Astrocyte of the hippocampus (primary cell): ENCODE measurements around the gene EGFL7.
"Not testable (repeated sequence)": the region's sequence is repeated elsewhere in the genome, so short reads cannot be mapped to it uniquely, and the experiment has no call there.

Experiments
- DNase-seq: peaks from one replicate; pipeline ENCODE4 v3.0.0; 2011; ENCODE audit warnings: low read depth, low spot score

Gene EGFL7

DNA sequence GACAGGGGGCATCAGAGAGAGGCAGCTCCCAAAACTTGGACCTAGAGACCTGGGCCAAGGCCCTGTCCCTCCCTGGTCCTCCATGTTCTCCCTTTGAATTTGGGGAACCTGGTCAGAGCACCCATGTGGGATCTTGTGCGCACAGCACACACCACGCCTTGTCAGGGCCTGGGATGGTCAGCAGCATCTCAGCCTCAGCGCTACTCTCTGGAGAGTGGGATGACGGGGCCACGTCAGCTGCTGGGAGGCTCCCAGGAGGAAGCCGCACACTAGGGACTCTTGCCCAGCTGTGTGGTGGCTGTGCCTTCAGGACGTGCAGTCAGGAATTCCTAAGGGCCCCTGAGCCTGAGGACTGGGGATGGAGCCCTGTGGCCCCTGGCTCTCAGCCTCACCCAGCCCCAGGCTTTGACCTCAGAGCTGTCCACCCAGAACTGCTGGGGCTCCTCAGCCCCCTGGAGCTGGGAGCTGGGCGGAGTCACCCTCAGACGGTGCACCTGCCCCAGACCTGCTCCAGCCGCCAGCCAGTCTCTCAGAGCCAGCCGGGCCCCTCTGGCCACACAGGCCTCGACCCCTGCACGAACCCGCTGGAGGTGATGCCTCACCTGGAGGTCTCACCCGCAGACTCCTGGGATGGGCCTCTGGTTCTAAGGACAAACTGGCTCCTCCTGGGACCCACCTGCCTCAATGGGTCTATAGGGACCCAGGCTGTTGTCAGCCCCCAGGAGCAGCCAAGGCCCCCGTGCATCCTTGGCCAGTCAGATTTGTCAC, 38.3 kb upstream of the EGFL7 start:
- DNase-seq, result no peak

DNA sequence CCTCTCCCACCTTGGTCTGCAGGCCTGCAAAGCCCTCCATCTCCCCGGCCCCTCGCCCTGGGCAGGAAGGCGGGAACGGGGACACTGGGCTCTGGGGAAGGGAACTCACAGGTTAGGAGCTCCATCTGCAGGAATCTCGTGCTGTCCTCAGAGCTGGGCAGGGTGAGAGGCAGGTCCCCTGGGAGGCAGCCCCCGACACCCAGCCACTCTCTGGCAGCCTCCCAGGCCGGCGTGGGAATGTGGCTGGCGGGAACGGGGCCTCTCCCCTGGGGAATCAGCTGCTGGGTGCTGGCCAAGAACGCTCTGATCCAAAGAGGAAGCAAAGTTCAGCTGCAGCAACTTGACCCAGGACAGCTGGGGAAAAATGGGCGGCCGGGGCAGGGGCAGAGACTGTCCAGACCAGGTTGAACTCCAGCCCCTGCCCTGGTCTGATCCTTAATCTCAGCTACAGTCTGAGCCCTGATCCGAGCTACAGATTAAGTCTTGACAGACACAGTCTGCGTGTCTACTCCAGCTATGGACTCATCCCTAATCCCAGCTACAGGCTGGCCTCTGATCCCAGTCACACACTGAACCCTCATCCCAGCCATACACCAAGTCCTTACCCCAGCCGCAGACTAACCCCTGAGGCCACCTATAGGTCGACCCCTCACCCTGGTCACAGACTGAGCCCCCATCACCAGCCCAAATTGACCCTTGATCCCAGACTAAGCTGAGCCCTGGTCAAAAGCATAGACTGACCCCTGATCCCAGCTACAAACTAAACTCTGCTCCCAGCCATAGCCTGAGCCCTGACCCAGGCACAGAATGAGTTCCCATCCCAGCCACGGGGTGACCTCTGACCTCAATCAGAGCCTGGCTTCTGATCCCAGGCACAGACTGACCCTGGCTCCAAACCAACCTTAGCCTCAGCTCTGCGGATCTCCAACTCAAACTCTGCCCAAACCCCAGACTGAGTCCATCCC, 37.3 kb upstream of the EGFL7 start:
- DNase-seq, result peak; percentile 80

DNA sequence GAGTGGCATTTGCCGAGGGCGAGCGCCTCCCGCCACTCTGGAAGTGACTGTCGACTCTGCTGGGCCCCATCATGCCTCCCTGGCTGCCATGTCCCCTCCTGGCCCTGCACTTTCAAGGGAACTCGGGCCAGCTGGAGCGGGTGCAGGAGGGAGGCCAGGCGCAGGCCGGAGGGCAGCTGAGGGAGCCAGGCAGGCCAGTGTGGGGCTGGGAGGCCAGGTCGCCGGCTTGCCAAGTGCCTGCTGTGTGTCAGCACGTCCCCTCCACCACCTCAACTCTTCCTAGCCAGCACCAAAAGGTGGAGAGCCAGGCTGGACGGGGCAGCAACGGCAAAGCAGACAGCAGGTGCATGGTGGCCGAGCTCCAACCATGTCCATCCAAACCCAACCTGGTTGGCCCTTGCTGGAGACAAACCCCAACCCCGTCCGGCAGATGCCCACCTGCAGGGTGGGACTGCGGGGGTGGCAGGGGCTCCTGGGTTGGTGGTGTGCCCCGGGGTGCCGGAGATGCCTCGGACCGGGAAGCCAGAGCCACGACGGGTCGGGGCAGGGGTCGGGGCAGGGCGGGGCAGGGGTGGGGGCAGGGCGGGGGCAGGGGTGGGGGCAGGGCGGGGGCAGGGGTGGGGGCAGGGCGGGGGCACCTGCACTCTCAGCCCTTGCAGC, 36.5 kb upstream of the EGFL7 start:
- DNase-seq, result no peak

DNA sequence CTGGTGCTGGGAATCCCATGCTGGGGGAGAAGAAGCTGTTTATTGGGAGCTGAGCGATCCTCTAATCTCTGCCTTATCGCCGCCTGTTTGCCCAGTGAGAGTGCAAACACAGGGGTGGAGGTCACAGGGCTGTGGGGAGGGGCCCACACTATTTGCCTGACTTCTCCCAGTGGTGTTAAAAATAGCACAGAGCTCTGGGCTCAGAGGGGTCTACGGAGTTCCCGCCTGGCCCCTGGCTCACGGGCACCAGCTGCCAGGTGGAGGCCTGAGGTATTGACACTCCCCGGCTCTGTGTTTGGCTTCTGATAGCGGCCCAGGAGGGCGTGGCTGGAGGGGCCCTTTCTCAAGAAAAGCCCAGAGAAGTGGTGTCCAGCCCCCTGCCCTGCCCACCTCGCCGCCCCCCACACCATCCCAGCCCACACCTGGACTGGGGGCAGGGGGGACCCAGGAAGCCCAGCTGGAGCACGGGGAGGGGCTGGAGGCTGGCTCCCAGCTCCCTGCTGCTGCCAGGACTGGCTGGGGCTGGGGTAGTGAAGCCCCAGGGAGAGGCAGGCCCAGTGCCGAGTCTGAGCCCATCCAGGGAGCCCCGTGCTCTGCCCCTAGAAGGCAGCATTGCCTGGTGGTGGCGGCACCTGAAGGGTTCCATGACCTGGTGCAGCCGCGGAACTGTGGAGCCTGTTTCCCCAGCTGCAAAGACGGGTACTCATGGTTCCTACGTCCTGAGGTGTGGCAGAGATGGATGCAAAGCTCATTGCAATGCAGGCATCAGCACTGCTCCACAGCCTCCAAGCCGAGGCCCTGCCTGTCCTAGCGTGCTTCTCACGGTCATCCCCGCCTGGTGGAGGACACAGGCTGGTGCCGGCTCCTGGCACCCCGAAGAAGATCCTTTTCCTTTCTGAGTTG, 35.7 kb upstream of the EGFL7 start:
- DNase-seq, result no peak

DNA sequence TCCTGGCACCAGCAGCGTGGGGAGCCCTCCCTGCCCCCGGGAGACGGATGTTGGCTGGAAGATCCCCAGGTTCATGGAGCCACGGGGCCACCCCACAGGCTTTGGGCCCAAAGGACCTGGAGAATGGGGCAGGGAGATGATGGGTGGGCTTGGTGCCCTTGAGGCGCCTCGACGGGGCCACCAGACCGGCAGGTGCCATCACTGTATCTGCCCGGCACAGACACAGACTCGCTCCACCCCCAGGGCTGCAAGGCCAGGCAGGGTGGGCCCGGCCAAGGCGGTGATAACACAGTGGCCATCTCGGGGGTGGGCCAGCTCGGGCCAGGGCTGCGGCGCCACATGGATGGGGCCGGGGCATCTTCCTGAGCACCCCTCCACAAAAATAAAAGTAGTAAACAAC, 35.0 kb upstream of the EGFL7 start:
- DNase-seq, result no peak

DNA sequence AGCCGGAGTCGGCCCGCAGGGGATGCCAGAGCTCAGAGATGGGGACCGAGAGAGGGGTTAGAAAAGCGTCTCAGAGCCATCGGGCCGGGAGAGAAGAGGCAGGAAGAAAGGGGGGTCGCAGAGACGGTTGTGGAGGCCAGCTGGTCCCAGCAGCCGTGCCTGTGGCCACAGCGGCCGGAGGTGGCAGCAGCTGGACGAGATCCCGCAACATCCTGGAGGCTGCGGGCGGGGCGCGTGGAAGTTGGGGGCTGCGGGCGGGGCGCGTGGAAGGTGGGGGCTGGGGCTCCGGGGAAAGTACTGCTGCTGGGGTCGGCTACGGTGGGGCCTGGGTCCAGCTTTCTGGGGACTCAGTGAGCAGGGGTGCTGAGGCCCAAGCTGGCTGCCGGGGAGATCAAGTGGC, 34.4 kb upstream of the EGFL7 start:
- DNase-seq, result no peak

DNA sequence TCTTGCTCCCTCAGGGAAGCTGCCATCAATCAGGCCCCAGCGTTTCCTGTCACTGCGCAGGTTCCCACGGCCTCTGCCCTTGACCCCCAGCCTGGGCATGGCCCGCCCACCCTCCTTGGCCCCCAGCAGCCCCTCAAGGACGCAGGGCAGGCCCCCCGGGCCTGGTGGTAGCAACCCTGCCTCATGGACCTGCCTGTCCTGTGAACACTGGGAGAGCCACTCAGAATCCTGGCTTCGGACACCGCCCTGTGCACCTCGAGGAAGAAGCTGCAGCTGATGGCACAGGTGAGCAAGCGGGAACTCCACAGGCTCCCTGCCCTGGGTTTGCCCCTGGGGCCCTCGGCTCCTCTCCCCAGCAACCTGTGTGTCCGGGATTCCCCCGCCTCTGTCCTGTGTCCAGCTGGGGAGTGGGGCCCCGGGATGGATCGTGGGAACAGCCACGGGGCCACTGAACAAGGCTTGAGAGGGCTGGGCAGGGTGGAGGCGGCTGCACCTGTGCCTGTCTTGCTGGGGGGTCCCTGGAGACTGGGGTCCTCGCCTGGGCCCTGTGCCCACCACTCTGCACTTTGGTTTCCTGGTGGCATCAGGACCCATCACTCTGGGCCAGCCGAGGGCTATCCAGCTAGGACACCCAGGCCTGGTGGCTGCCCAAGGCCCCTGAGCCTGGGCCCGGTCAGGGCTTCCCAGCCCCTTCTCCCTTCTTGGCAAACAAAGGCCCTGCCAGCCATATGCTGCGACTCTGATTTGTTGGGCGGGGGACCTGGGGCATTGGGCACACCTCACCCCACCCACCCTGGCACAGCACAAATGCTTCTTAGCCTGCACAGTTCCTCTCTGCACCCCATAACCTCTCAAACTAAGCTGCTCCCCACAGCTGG, 33.5 kb upstream of the EGFL7 start:
- DNase-seq, result no peak

DNA sequence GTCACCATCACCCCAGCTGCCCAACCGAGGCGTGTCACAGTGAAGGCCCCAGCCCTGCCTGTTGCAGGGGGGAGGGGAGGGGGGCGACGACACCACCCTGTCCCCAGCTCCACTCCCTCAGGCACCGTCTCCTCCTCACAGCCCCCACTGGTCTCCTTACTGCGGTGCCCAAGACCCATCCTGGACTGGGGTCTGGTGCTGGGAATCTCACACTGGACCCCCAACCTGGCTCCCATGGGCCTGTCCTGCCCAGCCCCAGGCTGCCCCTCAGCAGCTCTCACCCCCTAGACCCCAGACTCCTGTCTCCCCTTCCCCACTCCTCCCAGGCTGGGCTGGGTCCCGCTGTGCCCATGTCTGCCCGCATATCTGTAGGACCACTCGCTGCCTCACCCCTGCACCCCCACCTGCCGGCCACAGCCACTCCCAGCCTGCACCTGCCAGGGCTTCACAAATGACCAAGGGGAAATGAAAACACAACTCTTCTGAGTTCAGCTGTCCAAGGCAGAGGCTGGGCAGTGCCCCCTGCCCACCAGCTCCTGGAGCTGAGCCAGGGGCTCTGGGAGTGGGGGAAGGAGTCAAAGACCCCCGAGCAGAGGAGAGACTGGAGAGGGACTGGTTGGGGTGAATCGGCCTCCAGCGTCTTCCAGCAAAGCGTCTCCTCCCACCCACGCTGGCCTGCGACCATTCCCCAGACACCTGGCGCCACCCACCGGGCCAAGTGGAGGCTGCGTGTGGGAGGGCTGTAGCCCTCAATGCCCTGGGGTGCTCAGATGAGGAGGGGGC, 32.6 kb upstream of the EGFL7 start:
- peak; percentile 73 for DNase-seq

DNA sequence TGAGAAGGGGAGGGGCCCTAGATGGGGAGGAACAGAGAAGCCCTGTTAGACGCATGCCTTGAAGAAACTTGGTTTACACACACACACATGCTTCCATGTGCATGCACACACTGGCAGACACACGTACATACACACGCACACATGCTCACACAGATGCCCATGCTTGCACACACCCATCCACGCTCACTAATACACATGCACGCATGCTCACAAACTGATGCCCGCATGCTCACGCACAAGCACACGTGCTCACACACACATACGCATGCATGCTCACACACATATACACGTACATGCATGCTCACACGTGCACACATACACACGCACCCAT, 32.1 kb upstream of the EGFL7 start:
- no peak for DNase-seq

DNA sequence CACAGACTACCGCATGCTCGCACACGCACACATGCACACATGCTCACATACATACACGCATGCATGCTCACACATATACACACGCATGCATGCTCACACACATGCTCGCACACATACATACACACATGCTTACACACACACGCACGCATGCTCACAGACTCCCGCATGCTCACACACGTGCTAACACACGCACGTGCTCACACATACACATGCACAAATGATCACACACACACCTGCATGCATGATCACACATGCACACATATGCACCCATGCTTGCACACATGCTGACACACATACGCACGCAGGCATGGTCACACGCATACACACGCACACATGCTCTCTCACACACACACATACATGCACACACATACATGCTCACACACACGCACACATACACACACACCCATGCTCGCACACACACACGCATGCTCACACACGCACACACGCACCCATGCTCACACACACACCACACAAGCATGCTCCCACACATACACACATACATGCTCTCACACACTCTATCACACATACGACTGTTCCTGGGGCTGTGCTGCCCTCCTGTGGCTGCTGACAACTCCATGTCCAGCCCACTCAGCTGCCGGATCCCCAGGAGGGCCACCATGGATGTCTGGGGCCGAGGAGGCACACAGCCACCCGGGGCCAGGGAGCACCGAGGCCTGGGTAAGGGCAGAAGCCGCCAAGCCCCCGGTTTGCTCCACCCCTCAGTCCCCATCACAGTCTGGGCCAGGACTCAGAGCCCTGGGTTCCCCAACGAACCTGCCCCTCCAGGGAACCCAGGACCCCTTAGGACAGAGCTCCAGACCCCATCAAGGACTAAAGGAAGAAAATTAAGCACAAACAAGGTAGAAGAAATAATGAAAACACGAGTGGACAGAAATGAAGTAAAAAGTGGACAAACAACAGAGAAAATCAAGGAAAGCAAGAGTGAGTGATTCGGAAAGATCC, 31.4 kb upstream of the EGFL7 start:
- DNase-seq, result peak; percentile 86

DNA sequence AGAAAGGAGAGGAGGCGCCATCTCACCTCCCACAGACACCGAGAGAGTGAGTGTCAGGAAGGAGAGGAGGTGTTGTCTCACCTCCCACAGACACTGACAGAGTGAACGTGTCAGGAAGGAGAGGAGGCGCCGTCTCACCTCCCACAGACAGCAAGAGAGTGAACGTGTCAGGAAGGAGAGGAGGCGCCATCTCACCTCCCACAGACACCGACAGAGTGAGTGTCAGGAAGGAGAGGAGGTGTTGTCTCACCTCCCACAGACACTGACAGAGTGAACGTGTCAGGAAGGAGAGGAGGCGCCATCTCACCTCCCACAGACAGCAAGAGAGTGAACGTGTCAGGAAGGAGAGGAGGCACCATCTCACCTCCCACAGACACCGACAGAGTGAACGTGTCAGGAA, 30.6 kb upstream of the EGFL7 start:
- DNase-seq, result not testable (repeated sequence)

DNA sequence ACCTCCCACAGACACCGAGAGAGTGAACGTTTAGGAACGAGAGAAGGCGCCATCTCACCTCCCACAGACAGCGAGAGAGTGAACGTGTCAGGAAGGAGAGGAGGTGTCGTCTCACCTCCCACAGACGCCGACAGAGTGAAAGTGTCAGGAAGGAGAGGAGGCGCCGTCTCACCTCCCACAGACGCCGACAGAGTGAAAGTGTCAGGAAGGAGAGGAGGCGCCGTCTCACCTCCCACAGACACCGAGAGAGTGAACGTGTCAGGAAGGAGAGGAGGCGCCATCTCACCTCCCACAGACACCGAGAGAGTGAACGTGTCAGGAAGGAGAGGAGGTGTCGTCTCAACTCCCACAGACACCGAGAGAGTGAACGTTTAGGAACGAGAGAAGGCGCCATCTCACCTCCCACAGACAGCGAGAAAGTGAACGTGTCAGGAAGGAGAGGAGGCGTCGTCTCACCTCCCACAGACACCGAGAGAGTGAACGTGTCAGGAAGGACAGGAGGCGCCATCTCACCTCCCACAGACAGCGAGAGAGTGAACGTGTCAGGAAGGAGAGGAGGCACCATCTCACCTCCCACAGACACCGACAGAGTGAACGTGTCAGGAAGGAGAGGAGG, 30.1 kb upstream of the EGFL7 start:
- not testable (repeated sequence) for DNase-seq

DNA sequence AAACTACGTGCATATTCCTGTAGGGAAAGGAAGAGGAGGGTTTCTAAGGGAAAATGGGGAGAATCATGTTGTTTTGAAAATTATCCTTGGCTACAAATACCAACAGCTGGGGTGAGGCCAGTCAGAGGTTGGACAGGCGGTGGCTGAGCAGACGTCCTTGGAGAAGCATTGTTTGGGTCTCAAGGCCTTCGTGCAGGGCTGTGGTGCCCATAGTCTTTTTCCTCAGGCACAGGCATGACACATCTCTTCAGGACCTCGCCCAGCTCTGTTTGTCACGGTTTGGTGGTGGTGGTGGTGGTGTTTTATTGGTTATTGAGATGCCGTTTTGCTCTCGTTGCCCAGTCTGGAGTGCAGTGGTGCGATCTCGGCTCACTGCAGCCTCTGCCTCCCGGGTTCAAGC, 27.8 kb upstream of the EGFL7 start:
- no peak for DNase-seq

DNA sequence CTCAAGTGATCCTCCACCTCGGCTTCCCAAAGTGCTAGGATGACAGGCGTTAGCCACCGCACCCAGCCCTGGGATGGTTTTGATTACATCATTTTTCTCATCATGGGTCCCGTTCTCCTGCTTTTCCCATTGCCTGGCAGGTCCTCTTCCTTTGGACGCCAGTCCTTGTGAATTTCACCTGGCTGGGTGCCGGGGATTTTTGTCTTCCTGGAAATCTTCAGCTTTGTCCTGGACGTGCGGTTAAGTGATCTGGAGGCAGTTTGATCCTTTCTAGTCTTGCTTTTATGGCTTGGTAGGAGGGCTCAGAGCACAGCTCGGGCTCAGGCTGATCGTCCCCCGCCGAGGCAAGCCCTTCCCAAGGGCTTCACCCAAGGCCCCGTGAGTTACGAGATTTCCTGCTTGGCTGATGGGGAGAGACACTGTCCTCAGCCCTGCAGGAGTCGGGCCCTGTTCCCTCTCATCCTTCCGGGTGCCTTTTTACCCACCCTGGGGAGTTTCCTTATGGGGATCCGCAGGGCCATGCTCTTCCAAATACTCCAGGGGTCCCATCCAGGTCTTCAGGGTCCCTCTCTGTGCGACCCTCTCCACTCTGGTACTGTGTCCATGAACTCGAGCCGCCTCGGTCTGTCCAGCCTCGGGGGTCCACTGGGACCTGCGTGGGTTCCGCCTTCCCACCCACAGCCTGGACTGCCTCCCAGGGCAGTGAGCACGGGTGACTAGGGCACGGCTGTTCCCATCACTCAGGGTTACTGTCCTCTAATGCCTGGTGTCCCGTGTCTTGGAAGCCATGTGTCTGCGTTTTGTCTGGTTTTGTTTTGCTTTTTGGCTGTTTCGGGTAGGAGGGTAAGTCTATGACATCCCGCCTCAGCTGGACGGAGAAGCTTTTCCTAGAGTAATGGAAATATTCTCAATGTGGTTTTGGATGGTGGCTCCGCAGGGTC, 22.3 kb upstream of the EGFL7 start:
- no peak for DNase-seq

DNA sequence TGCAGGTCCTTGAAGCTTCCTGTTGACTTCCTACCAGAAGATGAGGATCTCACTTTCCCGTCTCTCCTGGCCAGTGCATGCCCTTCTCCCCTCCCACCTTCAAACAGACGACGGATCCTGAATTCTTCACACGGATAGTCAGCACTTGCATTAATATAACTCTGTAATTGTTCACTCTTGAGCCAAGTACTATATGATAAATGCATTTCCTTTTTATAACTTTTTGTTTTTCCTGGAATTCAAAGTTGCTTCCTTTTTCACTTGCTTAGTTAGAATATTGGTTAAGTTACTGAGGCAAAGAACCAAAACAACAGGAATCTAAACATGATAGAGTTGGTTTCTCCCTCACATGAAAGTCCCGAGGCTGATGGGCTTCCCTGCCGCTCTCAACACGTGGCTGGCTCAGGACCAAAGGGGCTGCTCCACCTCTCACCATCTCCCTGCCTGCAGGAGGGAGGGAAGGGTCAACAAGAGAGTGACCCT, 20.2 kb upstream of the EGFL7 start:
- no peak for DNase-seq

DNA sequence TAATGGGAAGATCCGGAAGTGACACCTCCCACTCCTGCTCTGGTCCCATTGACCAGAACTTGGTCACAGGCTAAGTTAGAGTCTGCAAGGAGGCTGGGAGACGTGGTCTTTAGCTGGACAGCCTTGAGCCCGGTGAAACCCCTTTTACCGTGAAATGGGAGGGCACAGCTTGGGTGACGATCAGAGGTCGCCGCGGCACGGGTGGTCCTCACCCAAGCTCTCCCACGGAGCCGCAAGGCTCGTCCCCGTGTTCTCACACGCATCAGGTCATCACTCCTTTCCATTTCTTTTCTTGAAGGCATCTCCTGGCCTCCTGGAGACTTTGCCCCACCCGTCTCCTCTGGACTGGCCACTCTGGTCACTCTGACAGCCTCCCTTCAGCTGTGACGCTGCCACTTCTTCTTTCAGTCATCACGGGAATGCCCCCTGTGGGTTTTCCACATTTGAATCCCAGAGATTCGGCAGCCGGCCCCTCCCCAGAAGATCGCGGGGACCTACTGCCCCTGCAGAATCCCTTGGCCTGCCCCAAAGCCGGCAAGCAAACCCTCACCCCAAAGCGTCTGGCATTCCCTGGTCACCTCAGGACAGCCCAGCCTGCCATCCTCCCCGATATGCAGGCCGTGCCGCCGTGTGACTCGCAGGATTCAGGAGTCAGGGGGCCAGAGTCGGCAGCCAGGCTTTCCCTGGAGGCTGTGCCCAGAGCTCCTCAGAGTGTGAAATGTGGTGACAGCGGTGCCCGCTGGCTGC, 18.9 kb upstream of the EGFL7 start:
- no peak for DNase-seq
